Adrenal gland (tissue), 12 donors: ENCODE results near the gene IDH3B. TPM values are rescaled to one million over a fixed set of nuclear protein-coding genes. Genes with fewer than 3 reads are reported as not detected.

Source experiments
- DNase-seq, 7 donors: peaks; one replicate each; pipeline ENCODE4 v3.0.0-alpha.2; 2019 to 2020
- H3K27ac ChIP-seq, 5 donors: fragments of 200-600 bp; sonication (generic) in 4 of 5; 1 replicate in 3 of 5; 2 replicates in 2 of 5; pipeline versions ENCODE4 v1.5.1 to v1.8.0; 2016 to 2020; ENCODE audit warnings: mild to moderate bottlenecking in 1 of 5
- H3K27me3 ChIP-seq: fragments of 200-600 bp; 2 replicates; pipeline ENCODE4 v1.8.0; 2021
- H3K36me3 ChIP-seq, 2 donors: fragments of 200-600 bp; replicated peaks in 1 of 2; 1 replicate in 1 of 2; 2 replicates in 1 of 2; pipeline versions ENCODE4 v1.5.1 to v1.8.0; 2018 to 2022
- H3K4me1 ChIP-seq, 2 donors: fragments of 200-600 bp; replicated peaks in 1 of 2; 1 replicate in 1 of 2; 2 replicates in 1 of 2; pipeline versions ENCODE4 v1.5.1 to v1.8.0; 2018 to 2021
- H3K4me3 ChIP-seq, 4 donors: fragments of 200-600 bp; sonication (generic) in 3 of 4; one replicate each; pipeline ENCODE4 v1.5.1; 2016 to 2018
- H3K9me3 ChIP-seq, 3 donors: fragments of 200-600 bp; sonication (generic) in 1 of 3; replicated peaks in 1 of 3; 1 replicate in 2 of 3; 2 replicates in 1 of 3; pipeline versions ENCODE4 v1.5.1 to v1.8.0; 2016 to 2021
- CTCF ChIP-seq, 6 experiments: fragments of 450-650 bp in 4 of 6; fragments of 200-600 bp in 2 of 6; sonication (generic) in 1 of 6; IDR thresholded peaks; 1 replicate in 5 of 6; 2 replicates in 1 of 6; pipeline versions ENCODE4 v1.5.1 to v1.8.0; 2016 to 2021; ENCODE audit warnings: antibody characterized with exemption in 6 of 6, mild to moderate bottlenecking in 2 of 6, moderate library complexity in 1 of 6
- POLR2A ChIP-seq, 2 donors: fragments of 450-650 bp; IDR thresholded peaks; one replicate each; pipeline ENCODE4 v1.6.1; 2017; ENCODE audit warnings: antibody characterized with exemption in 2 of 2, mild to moderate bottlenecking in 2 of 2, moderate library complexity in 1 of 2
- WGBS, 4 donors: extraction: QIAGEN DNeasy Blood & Tissue Kit in 2 of 4; methylation state at CpG; one replicate each; pipeline versions ENCODE4 v1.1.5 to v1.1.7; 2013 to 2017; 5-methylcytosine and 5-hydroxymethylcytosine counted together
- intact Hi-C, 2 donors: fragments of 100-400 bp; cut with DNase I; formaldehyde crosslinking; loops; one replicate each; pipeline versions ENCODE4 v1.14.1 to v1.15.0; 2022 to 2023
- polyA plus RNA-seq, 3 donors: library from polyadenylated mRNA; stranded (reverse); fragments of 200-250 nt in 2 of 3; fragments of 350-450 nt in 1 of 3; fragmentation: Illumina TruSeq in 1 of 3; extraction: RNeasy Lipid Tissue Mini Kit (QIAGEN cat#74804) in 1 of 3; gene quantifications; one replicate each; pipeline ENCODE4 v1.2.3, GENCODE V29; 2013 to 2014
- total RNA-seq, 9 donors: library from RNA; depleted of rRNA in 4 of 9; stranded (reverse); fragments of >200 nt in 4 of 9; fragments of 120-200 nt in 1 of 9; fragmentation: NEBNext Ultra II Directional in 1 of 9; extraction: Animal tissue kit (Norgen Biotek cat#: 25700) in 1 of 9; gene quantifications; one replicate each; pipeline versions ENCODE4 v1.1.0 to v1.2.4, GENCODE V29; 2013 to 2023
- donor health status: healthy with polysubstance abuse.
- donor health status: Bipolar disorder and iron deficiency.
- donor health status: DM: yes; HTN: yes; CAD: no.
- donor health status: DM: no; HTN: no; CAD: no.
- donor health status: DM: no; HTN: no; CAD: no.
- donor health status: DM: yes; HTN: yes; CAD: no.

Gene IDH3B
- total and polyA plus RNA-seq, 12 donors: 79.0 to 220 (median 111) TPM

GRCh38 chr20:2624190-2624589 is 39.8 kb downstream of the IDH3B start:
- WGBS, 4 donors: 59 to 74% (median 70%) methylated on average over 4 of the region's 4 CpGs
- no peaks in the 10 kb centered on the region for H3K36me3 ChIP-seq
- no peak for DNase-seq
- intact Hi-C loops: no loop called here
- no peaks in the 10 kb centered on the region for H3K9me3 ChIP-seq
- H3K27me3 ChIP-seq: no peaks in the 10 kb centered on the region
- no peak overlapping the region for H3K4me3 ChIP-seq
- TF ChIP-seq POLR2A (IDR thresholded peaks at IDR 0.05) (no peak), CTCF (IDR thresholded peaks at IDR 0.05) (no peak)
- H3K4me1 ChIP-seq: no peaks in the 10 kb centered on the region
- H3K27ac ChIP-seq: no peak overlapping the region

- no peak overlapping the region for H3K4me3 ChIP-seq
- DNase-seq: no peak
- H3K4me1 ChIP-seq: no peaks in the 10 kb centered on the region
- H3K36me3 ChIP-seq: no peaks in the 10 kb centered on the region
- intact Hi-C loops: no loop called here
- no peak for TF ChIP-seq POLR2A (IDR thresholded peaks at IDR 0.05)
- TF ChIP-seq CTCF (IDR thresholded peaks at IDR 0.05): no peak
- H3K27ac ChIP-seq: peak overlapping the region in 2 of 5 donors; percentile 44 to 62
- H3K9me3 ChIP-seq: no peaks in the 10 kb centered on the region
- 57 to 64% (median 60%) methylated on average over 3 of the region's 3 CpGs for WGBS, 4 donors
- H3K27me3 ChIP-seq: no peaks in the 10 kb centered on the region
Observed at GRCh38 chr20:2619961-2620595, 43.9 kb downstream of the IDH3B start.

- Histone ChIP-seq H3K27ac (peak overlapping the region in 1 of 5 donors; percentile 15), H3K9me3 (no peaks in the 10 kb centered on the region), H3K27me3 (no peaks in the 10 kb centered on the region), H3K4me3 (no peak overlapping the region), H3K36me3 (no peaks in the 10 kb centered on the region), H3K4me1 (no peaks in the 10 kb centered on the region)
- TF ChIP-seq CTCF (IDR thresholded peaks at IDR 0.05) (no peak), POLR2A (IDR thresholded peaks at IDR 0.05) (no peak)
- whole genome bisulfite sequencing, 4 donors: 40 to 71% (median 54%) methylated on average over 2 of the region's 2 CpGs
- intact Hi-C loops: no loop called here
- no peak for DNase-seq
Observed at GRCh38 chr20:2619337-2619736, 44.7 kb downstream of the IDH3B start.

GRCh38 chr20:2618815-2619214 is 45.2 kb downstream of the IDH3B start:
- intact Hi-C loops: no loop called here
- Histone ChIP-seq H3K36me3 (no peaks in the 10 kb centered on the region), H3K4me1 (no peaks in the 10 kb centered on the region), H3K4me3 (no peak overlapping the region), H3K27ac (no peak overlapping the region), H3K9me3 (no peaks in the 10 kb centered on the region), H3K27me3 (no peaks in the 10 kb centered on the region)
- WGBS, 4 donors: 72 to 88% (median 81%) methylated on average over 6 of the region's 6 CpGs
- TF ChIP-seq POLR2A (IDR thresholded peaks at IDR 0.05) (no peak), CTCF (IDR thresholded peaks at IDR 0.05) (no peak)
- no peak for DNase-seq
